Measurements from ENCODE around the gene DHRS1. TPM values are rescaled to one million over a fixed set of nuclear protein-coding genes. Genes with fewer than 3 reads are reported as not detected.

Gene DHRS1
- total RNA-seq, 1 experiment from 2014 or later, result 34.7 TPM

- CTCF ChIA-PET, result no interaction called here
- Histone ChIP-seq H3K4me2 (ENCODE audit: low read length) (no peak overlapping the region), H3K9me3 (ENCODE audit: control insufficient read depth in 1 of 2, insufficient read depth in 1 of 2, low read depth in 1 of 2, low read length in 2 of 2) (no peaks in the 10 kb centered on the region), H3K9ac (ENCODE audit: low read length) (no peak overlapping the region), H3K9me2 (ENCODE audit: insufficient read depth) (no peaks in the 10 kb centered on the region), H4K20me1 (ENCODE audit: insufficient read depth) (no peaks in the 10 kb centered on the region), H3K4me1 (ENCODE audit: control insufficient read depth in 1 of 2, insufficient read depth in 2 of 2, low read length in 2 of 2) (no peaks in the 10 kb centered on the region), H3K4me3 (replicated peaks in 1 of 2; ENCODE audit: low read depth in 1 of 2, low read length in 2 of 2) (no peak overlapping the region), H3K36me3 (ENCODE audit: control insufficient read depth in 1 of 2, insufficient read depth in 2 of 2, low read length in 2 of 2) (no peaks in the 10 kb centered on the region), H3K79me2 (ENCODE audit: insufficient read depth, low read length) (no peaks in the 10 kb centered on the region), H2AFZ (ENCODE audit: low read depth, low read length, poor library complexity, severe bottlenecking) (no peak overlapping the region), H3K27me3 (ENCODE audit: insufficient read depth, low read length) (no peaks in the 10 kb centered on the region), H3K27ac (ENCODE audit: low read depth, low read length) (no peak overlapping the region)
- POLR2A ChIA-PET, result no interaction called here
- BruUV-seq (replicated peaks), result no TSS peak
- ATAC-seq (no peak), DNase-seq (ENCODE audit: low read depth, low spot score) (no peak)
- TF ChIP-seq SP1 (IDR thresholded peaks at IDR 0.05; ENCODE audit: low read depth) (no peak), POLR2A (IDR thresholded peaks at IDR 0.05; ENCODE audit: borderline replicate concordance, extremely low read depth, insufficient read depth, insufficient read length) (no peak), ZFX (IDR thresholded peaks at IDR 0.05) (no peak)
- RAD21 ChIA-PET (ENCODE audit: low non-redundant PET in 1 of 2, low total read pairs in 2 of 2, uncharacterized antibody in 2 of 2, unreplicated experiment in 2 of 2), result no interaction called here
- intact Hi-C loops (cut with micrococcal nuclease), result no loop called here
Measured at GRCh38 chr14:24342889-24343288, 43.3 kb upstream of the DHRS1 start.

- CTCF ChIA-PET, result interaction anchor here (1.1 kb wide), 1 partner anchor 33 kb away, joined by 3 read pairs; the partner anchor contains the start of gene CIDEB
- POLR2A ChIA-PET, result no interaction called here
- no TSS peak for BruUV-seq (replicated peaks)
Measured at GRCh38 chr14:24340606-24341005, 41.0 kb upstream of the DHRS1 start.

More at GRCh38 chr14:24340606-24341005, 41.0 kb upstream of the DHRS1 start:
- Histone ChIP-seq H3K27me3 (ENCODE audit: insufficient read depth, low read length) (no peaks in the 10 kb centered on the region), H3K9me2 (ENCODE audit: insufficient read depth) (no peaks in the 10 kb centered on the region), H3K79me2 (ENCODE audit: insufficient read depth, low read length) (no peaks in the 10 kb centered on the region), H3K4me2 (ENCODE audit: low read length) (no peak overlapping the region), H3K4me3 (replicated peaks in 1 of 2; ENCODE audit: low read depth in 1 of 2, low read length in 2 of 2) (no peak overlapping the region), H3K4me1 (ENCODE audit: control insufficient read depth in 1 of 2, insufficient read depth in 2 of 2, low read length in 2 of 2) (no peaks in the 10 kb centered on the region), H3K27ac (ENCODE audit: low read depth, low read length) (no peak overlapping the region), H3K36me3 (ENCODE audit: control insufficient read depth in 1 of 2, insufficient read depth in 2 of 2, low read length in 2 of 2) (no peaks in the 10 kb centered on the region), H2AFZ (ENCODE audit: low read depth, low read length, poor library complexity, severe bottlenecking) (no peak overlapping the region), H3K9ac (ENCODE audit: low read length) (no peak overlapping the region), H3K9me3 (ENCODE audit: control insufficient read depth in 1 of 2, insufficient read depth in 1 of 2, low read depth in 1 of 2, low read length in 2 of 2) (no peaks in the 10 kb centered on the region), H4K20me1 (ENCODE audit: insufficient read depth) (no peaks in the 10 kb centered on the region)
- ATAC-seq, result no peak
- no peak for TF ChIP-seq SIN3A (IDR thresholded peaks at IDR 0.05; ENCODE audit: low read depth)
- TF ChIP-seq EZH2phosphoT487 (IDR thresholded peaks at IDR 0.05; ENCODE audit: borderline replicate concordance), result no peak
- no peak for TF ChIP-seq SP1 (IDR thresholded peaks at IDR 0.05; ENCODE audit: low read depth)
- no peak for TF ChIP-seq YY1 (IDR thresholded peaks at IDR 0.05; ENCODE audit: extremely low read depth, insufficient replicate concordance, low read depth, low read length)
- no peak for DNase-seq (ENCODE audit: low read depth, low spot score)
- RAD21 ChIA-PET (ENCODE audit: low non-redundant PET in 1 of 2, low total read pairs in 2 of 2, uncharacterized antibody in 2 of 2, unreplicated experiment in 2 of 2), result no interaction called here
- intact Hi-C loops (cut with micrococcal nuclease), result no loop called here

All from HCT116 (cell line).